Measurements from ENCODE around the gene ST7L. TPM values are rescaled to one million over a fixed set of nuclear protein-coding genes. Genes with fewer than 3 reads are reported as not detected.

The ST7L gene
- total RNA-seq, 4 donors from 2014 or later, result 16.5 to 37.1 (median 27.8) TPM

DNA sequence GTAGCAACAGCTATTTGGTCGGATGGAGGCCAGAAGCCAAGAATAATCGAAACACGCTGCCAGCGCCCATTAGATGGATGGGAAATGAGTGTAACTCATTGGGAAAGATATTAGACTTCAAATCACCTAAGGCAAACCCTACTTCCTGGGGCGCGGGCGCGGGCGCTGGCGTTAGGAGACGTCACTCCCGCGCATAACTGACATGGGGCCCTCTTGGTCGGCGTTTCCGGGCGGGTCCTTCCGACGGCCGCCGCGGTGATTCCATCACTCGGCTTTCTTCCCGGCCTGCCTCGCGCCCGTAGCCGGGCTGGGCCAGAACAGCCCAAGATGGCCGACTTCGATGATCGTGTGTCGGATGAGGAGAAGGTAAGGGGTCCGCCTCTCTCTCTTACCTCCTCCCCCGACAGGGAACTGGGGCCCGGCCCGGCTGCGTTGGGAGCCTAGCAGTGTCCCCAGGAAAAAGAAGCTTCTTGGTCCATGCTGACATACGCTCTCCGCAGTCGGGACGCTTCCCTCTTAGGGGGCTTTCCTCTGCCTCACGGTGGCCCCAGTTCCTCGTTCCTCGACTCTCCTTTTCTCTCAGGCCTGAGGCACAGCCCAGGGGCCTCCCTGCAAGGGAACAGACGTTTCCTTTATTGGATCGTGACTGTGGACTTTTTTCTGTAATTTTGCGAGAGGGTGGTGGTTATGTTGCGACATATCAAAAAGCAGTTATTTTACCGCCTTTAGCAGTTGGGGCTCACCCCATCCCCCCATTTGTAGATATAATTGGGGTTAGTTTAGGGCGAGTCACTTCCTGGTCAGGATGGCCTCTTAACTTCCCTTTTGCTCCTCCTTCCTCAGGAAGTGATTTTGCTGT lies 806 bp upstream of the ST7L start, which contains the start of gene CAPZA1:
Gene CAPZA1, plus strand, starts transcription at position 315 of the 859 bp plus-strand sequence. Its CDS starts 13 bp downstream, at position 328.
- H3K27me3 ChIP-seq, result no peaks in the 10 kb centered on the region
- peak within 1 kb of the TSS; percentile 96 to 98 for H3K27ac ChIP-seq
- intact Hi-C loops (cut with DNase I; ENCODE audit: low total_unique reads), result loop anchor here (10.0 kb wide), 1 partner anchor 85 kb away; the partner anchor contains the start of gene RHOC
- peaks cover 0 to 10% of the 10 kb centered on the region in 2 donors for H3K4me1 ChIP-seq
- H3K4me3 ChIP-seq, result peak within 1 kb of the TSS; percentile 93 to 95
- no peaks in the 10 kb centered on the region for H3K9me3 ChIP-seq
- peak; percentile 88 to 91 for DNase-seq
- TF ChIP-seq POLR2A (IDR thresholded peaks at IDR 0.05), result peak; percentile 64 to 75
- TF ChIP-seq, protein P1, sequence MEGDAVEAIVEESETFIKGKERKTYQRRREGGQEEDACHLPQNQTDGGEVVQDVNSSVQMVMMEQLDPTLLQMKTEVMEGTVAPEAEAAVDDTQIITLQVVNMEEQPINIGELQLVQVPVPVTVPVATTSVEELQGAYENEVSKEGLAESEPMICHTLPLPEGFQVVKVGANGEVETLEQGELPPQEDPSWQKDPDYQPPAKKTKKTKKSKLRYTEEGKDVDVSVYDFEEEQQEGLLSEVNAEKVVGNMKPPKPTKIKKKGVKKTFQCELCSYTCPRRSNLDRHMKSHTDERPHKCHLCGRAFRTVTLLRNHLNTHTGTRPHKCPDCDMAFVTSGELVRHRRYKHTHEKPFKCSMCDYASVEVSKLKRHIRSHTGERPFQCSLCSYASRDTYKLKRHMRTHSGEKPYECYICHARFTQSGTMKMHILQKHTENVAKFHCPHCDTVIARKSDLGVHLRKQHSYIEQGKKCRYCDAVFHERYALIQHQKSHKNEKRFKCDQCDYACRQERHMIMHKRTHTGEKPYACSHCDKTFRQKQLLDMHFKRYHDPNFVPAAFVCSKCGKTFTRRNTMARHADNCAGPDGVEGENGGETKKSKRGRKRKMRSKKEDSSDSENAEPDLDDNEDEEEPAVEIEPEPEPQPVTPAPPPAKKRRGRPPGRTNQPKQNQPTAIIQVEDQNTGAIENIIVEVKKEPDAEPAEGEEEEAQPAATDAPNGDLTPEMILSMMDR (IDR thresholded peaks at IDR 0.05), result no peak
- no peaks in the 10 kb centered on the region for H3K36me3 ChIP-seq

DNA sequence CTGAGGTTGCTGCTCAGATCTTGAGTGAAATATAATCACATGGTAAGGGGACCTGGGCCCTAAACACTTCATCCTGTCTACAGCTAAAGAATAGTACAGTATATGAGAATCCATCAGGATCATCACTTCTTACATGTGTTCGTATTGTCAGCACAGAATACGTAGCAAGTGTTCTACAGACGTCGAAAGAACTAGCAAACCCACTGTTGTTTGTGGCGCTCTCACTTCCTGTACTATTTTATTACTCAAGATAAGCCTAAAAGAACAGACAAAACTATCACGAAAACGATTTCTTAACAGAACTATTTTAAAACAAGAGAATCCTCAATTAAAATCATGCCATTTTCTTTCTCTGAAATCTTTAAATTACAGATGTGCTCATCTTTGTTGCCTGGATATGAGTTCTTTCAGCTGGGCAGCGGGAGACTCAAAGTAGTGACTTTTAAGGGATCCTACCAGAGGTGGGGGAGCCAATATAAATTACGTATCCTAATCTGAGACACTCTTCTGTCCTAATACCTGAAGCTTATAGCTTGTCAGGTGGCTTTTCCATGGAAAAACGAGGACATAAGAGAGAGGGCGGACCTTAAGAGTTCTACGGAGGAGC lies 724 bp downstream of the ST7L start:
- Histone ChIP-seq H3K27me3 (no peaks in the 10 kb centered on the region), H3K9me3 (no peaks in the 10 kb centered on the region), H3K27ac (peak overlapping the region; percentile 96 to 98), H3K4me3 (peak overlapping the region; percentile 93 to 95), H3K36me3 (no peaks in the 10 kb centered on the region), H3K4me1 (peaks cover 0 to 10% of the 10 kb centered on the region in 2 donors)
- no peak for TF ChIP-seq POLR2A (IDR thresholded peaks at IDR 0.05)
- TF ChIP-seq, protein P1 (IDR thresholded peaks at IDR 0.05), result no peak
- intact Hi-C loops (cut with DNase I; ENCODE audit: low total_unique reads), result loop anchor here (10.0 kb wide), 1 partner anchor 87 kb away; the partner anchor contains the start of gene RHOC
- DNase-seq, result no peak

DNA sequence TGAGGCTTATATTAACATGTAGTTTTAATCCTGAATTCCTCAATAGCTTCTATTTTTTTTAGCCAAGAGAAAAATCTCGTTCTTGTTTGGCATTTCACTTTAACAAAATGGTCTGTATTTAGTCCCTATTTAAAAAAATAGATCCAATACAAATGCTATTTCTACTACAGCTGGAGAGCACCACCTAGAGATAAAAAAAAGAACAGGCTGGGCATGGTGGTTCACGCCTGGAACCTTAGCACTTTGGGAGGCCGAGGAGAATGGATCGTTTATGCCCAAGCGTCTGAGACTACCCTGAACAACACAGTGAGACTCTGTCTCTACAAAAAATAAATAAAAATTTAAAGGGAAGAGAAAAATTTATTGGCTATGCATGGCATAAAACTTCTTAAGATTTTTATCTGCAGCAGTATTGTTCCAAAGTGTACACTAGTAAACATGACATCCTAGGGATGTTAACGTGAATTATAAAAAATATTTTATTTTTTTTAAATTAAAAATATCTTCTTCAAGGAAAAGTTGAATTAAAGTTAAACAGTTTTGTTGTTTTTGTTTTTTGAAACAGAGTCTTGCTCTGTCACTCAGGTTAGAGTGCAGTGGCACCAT lies 4.4 kb downstream of the ST7L start:
- Histone ChIP-seq H3K27ac (no peak overlapping the region), H3K36me3 (no peaks in the 10 kb centered on the region), H3K9me3 (no peaks in the 10 kb centered on the region), H3K27me3 (no peaks in the 10 kb centered on the region), H3K4me1 (no peaks in the 10 kb centered on the region), H3K4me3 (no peak overlapping the region)
- DNase-seq, result no peak
- intact Hi-C loops (cut with DNase I; ENCODE audit: low total_unique reads), result loop anchor here (10.0 kb wide), 1 partner anchor 90 kb away; the partner anchor contains the start of gene RHOC
- TF ChIP-seq POLR2A (IDR thresholded peaks at IDR 0.05), result no peak
- TF ChIP-seq, protein P1 (IDR thresholded peaks at IDR 0.05), result peak in 1 of 4 experiments; percentile 14

DNA sequence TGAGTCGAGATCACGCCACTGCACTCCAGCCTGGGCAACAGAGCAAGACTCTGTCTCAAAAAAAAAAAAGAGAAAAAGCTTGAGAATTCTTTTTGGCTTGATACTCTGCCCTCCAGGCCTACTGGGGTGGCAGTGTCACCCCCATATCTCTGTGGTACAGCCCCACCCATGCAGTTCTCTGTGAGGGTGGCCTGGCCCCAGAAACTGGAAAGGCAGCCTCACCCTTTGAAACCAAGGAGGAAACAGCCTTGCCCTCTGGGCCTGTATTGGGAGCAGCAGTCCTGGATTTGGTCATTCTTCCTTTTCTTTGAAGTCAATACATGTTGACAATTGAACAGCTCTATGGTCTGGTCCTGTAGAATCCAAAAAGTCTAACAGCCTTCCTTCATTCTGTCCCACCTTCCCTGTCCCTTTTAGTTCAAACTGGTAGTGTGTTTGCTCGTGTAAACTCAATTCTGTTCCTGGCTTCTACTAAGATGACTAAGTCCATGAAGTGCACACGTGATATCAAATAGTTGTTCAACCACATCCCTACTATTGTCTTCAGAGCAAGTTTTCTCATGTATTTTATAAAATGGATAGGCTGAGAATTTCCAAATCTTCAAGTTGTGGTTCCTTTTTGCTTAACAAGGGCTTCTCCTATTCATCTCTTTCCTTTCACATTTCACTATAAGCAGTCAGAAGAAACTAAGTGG lies 13.2 kb downstream of the ST7L start:
- intact Hi-C loops (cut with DNase I; ENCODE audit: low total_unique reads), result no loop called here
- H3K36me3 ChIP-seq, result no peaks in the 10 kb centered on the region

More for the DNA sequence above, 13.2 kb downstream of the ST7L start:
- DNase-seq, result no peak
- Histone ChIP-seq H3K27ac (no peak overlapping the region), H3K27me3 (no peaks in the 10 kb centered on the region), H3K4me1 (no peaks in the 10 kb centered on the region), H3K4me3 (no peak overlapping the region), H3K9me3 (no peaks in the 10 kb centered on the region)
- TF ChIP-seq, protein P1 (IDR thresholded peaks at IDR 0.05), result no peak
- no peak for TF ChIP-seq POLR2A (IDR thresholded peaks at IDR 0.05)

Measured in uterus (tissue), 4 donors.